Daoy (cell line): Measurements from ENCODE around the gene HIVEP1. TPM values are rescaled to one million over a fixed set of nuclear protein-coding genes. Genes with fewer than 3 reads are reported as not detected.

Experiments
- DNase-seq: peaks from one replicate; pipeline ENCODE4 v3.0.0-alpha.2; 2015; ENCODE audit warnings: low read depth
- total RNA-seq: library from RNA; depleted of rRNA; stranded (reverse); fragments of >200 nt; shearing (Covaris generic); gene quantifications from 2 replicates; pipeline ENCODE4 v1.2.3, GENCODE V29; 2014

HIVEP1 gene
- total RNA-seq, 1 experiment from 2014 or later = 11.9 TPM

- no peak for DNase-seq
Measured at GRCh38 chr6:11994875-11995461, 17.1 kb upstream of the HIVEP1 start.

- no peak for DNase-seq
Measured at GRCh38 chr6:11996751-11997150, 15.4 kb upstream of the HIVEP1 start.

GRCh38 chr6:11999246-11999645, 12.9 kb upstream of the HIVEP1 start:
- no peak for DNase-seq

GRCh38 chr6:12000174-12000573, 11.9 kb upstream of the HIVEP1 start:
- no peak for DNase-seq

GRCh38 chr6:12001004-12001705, 11.0 kb upstream of the HIVEP1 start:
- DNase-seq = no peak

- no peak for DNase-seq
Measured at GRCh38 chr6:12001706-12002435, 10.2 kb upstream of the HIVEP1 start.

GRCh38 chr6:12007473-12007872, 4.6 kb upstream of the HIVEP1 start:
- no peak for DNase-seq

- DNase-seq = no peak
Measured at GRCh38 chr6:12007887-12008286, 4.2 kb upstream of the HIVEP1 start.

- peak; percentile 90 for DNase-seq
Measured at GRCh38 chr6:12008366-12009179, 3.5 kb upstream of the HIVEP1 start.

GRCh38 chr6:12009180-12009685, 2.9 kb upstream of the HIVEP1 start:
- DNase-seq = no peak

- peak; percentile 38 for DNase-seq
Measured at GRCh38 chr6:12009876-12010634, 2.1 kb upstream of the HIVEP1 start.

- DNase-seq = peak; percentile 77
Measured at GRCh38 chr6:12010635-12011275, 1.4 kb upstream of the HIVEP1 start.

GRCh38 chr6:12011276-12012037, 655 bp upstream of the HIVEP1 start:
- peak; percentile 99 for DNase-seq

GRCh38 chr6:12012558-12013306, 620 bp downstream of the HIVEP1 start:
- DNase-seq = peak; percentile 97

- no peak for DNase-seq
Measured at GRCh38 chr6:12013307-12013719, 1.2 kb downstream of the HIVEP1 start.

- peak; percentile 86 for DNase-seq
Measured at GRCh38 chr6:12014027-12014872, 2.1 kb downstream of the HIVEP1 start.

- peak; percentile 19 for DNase-seq
Measured at GRCh38 chr6:12014873-12015149, 2.7 kb downstream of the HIVEP1 start.

- no peak for DNase-seq
Measured at GRCh38 chr6:12017263-12017662, 5.2 kb downstream of the HIVEP1 start.
